Mesothelial cell of epicardium (in vitro differentiated cells): Measurements from ENCODE around the gene RAB44. TPM values are rescaled to one million over a fixed set of nuclear protein-coding genes. Genes with fewer than 3 reads are reported as not detected.
A peak's percentile ranks its signal among the peaks of the same experiment; 100 is the strongest.

ENCODE experiments used
- DNase-seq, 2 experiments: peaks; one replicate each; pipeline ENCODE4 v3.0.0; 2021; ENCODE audit warnings: low spot score in 2 of 2; ENCODE audit not compliant: unreplicated experiment in 2 of 2
- H3K27ac Mint-ChIP-seq: 2 replicates; pipeline ENCODE4 v1.8.0; 2021; ENCODE audit warnings: mixed read lengths
- H3K27me3 Mint-ChIP-seq: 2 replicates; pipeline ENCODE4 v1.8.0; 2021; ENCODE audit warnings: low read depth, mixed read lengths
- H3K36me3 Mint-ChIP-seq: 2 replicates; pipeline ENCODE4 v1.8.0; 2021; ENCODE audit warnings: mixed read lengths
- H3K4me1 Mint-ChIP-seq: 2 replicates; pipeline ENCODE4 v1.8.0; 2021; ENCODE audit warnings: mixed read lengths
- H3K4me3 Mint-ChIP-seq: 2 replicates; pipeline ENCODE4 v1.8.0; 2021; ENCODE audit warnings: mild to moderate bottlenecking, moderate library complexity, mixed read lengths
- H3K9me3 Mint-ChIP-seq: 2 replicates; pipeline ENCODE4 v1.8.0; 2021; ENCODE audit warnings: mixed read lengths
- total RNA-seq: library from RNA; stranded (reverse); gene quantifications from 3 replicates; pipeline ENCODE4 v1.2.1, GENCODE V29; 2021
- TF ChIP-seq, protein P1 (sequence below): fragments of 200-600 bp; sonication (generic); IDR thresholded peaks from one replicate; pipeline ENCODE4 v1.5.0; 2021; ENCODE audit warnings: antibody characterized with exemption; ENCODE audit not compliant: unreplicated experiment

Gene RAB44
- total RNA-seq, 1 donor from 2014 or later, result 0.07 TPM

DNA sequence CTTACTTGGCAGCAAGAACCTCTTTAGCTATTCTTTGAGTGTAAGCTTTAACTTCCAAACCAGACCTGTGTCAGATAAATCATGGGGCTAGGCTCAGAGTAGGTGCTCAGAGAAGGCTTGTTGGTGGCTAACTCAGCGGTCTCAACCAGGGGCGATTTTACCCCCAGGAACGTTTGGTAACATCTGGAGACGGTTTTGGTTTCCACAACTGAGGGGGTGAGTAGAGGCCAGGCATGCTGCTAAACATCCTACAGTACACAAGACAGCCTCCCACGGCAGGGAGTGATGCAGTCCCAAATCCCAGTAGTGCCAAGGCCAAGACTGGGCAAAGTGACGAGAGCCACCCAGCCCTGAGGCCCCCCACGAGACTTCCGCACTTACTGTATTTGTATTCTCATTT is 59.2 kb downstream of the RAB44 start:
- Mint-ChIP-seq H3K4me1 (peaks cover 13% of the 10 kb centered on the region), H3K4me3 (no peak overlapping the region), H3K27ac (no peak overlapping the region), H3K36me3 (no peaks in the 10 kb centered on the region), H3K27me3 (peaks cover 5% of the 10 kb centered on the region), H3K9me3 (no peaks in the 10 kb centered on the region)
- DNase-seq, result no peak
- TF ChIP-seq, protein P1, sequence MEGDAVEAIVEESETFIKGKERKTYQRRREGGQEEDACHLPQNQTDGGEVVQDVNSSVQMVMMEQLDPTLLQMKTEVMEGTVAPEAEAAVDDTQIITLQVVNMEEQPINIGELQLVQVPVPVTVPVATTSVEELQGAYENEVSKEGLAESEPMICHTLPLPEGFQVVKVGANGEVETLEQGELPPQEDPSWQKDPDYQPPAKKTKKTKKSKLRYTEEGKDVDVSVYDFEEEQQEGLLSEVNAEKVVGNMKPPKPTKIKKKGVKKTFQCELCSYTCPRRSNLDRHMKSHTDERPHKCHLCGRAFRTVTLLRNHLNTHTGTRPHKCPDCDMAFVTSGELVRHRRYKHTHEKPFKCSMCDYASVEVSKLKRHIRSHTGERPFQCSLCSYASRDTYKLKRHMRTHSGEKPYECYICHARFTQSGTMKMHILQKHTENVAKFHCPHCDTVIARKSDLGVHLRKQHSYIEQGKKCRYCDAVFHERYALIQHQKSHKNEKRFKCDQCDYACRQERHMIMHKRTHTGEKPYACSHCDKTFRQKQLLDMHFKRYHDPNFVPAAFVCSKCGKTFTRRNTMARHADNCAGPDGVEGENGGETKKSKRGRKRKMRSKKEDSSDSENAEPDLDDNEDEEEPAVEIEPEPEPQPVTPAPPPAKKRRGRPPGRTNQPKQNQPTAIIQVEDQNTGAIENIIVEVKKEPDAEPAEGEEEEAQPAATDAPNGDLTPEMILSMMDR, result no peak

DNA sequence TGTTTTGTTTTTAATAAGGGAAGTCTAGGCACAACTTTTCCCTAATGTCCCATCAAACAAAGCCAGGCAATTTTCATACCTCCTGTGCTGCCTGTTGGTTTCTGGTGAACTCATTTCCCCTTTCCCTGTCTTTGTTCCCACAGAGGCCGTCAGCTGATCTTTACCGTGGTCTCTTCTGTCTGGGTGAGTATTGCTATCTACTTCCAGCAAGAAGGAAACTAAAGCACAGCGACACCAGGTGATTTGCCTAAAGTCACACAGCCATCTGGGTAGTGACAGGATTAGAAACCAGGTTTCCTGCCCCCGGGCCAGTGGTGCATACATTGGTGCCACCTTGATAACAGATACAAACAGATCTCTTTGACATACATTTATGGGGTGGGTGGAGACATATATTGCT is 59.6 kb downstream of the RAB44 start:
- H3K27ac Mint-ChIP-seq, result no peak overlapping the region
- no peak for DNase-seq
- no peaks in the 10 kb centered on the region for H3K36me3 Mint-ChIP-seq
- H3K9me3 Mint-ChIP-seq, result no peaks in the 10 kb centered on the region
- TF ChIP-seq, protein P1, result no peak
- peaks cover 13% of the 10 kb centered on the region for H3K4me1 Mint-ChIP-seq
- no peak overlapping the region for H3K4me3 Mint-ChIP-seq
- H3K27me3 Mint-ChIP-seq, result peaks cover 5% of the 10 kb centered on the region

DNA sequence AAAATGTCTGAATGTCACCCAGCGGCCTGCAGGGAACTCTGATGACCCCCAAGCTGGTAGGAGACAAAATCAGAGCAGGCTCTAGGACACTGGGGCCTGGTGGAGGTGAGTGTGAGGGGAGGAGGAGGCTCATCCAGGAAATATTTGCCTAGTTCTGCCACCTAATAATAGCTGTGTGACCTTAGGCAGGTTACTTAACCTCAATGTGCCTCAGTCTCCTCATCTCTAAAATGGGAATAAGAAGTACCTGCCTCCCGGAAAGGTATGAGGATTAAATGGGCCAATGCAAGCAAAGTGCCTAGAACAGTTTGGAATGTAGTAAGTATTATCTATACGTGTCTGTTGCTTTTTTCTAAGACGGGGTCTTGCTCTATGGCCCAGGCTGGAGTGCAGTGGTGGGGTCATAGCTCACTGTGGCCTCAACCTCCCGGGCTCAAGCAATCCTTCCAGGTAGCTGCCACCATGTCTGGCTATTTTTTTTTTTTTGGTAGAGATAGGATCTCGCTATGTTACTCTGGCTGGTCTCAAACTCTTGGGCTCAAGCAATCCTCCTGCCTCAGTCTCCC is 60.4 kb downstream of the RAB44 start:
- TF ChIP-seq, protein P1, result no peak
- no peak for DNase-seq

DNA sequence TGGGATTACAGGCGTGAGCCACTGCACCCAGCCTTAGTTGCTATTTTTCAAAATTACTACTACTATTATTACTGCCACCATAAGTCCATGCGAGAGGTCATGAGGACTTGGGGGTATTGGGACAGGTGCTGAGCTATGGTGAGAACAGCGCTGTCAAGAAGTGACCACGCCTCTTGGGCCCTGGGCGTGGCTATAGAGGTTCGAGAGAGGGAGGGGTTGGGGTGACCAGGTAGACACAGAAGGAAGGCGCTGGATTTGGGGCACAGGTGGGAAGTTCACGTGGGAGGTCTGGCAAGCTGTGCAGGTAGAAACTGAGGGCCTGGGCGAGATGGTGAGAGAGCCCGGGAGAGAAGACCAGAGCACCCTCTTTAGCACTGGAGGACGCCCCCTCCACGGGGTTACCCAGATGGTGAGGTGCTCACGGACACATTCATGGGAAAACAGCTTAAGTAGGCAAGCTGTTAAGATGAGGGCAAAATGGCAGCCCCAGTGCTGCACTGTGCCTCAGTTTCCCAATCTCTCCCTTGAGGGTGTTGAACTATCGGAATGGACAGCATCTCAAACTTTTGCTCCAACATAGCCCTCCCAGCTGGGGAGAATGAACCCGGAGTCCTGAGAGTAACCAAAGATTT is 61.0 kb downstream of the RAB44 start:
- TF ChIP-seq, protein P1, result no peak
- no peak overlapping the region for H3K4me3 Mint-ChIP-seq
- peaks cover 5% of the 10 kb centered on the region for H3K27me3 Mint-ChIP-seq
- H3K4me1 Mint-ChIP-seq, result peaks cover 11% of the 10 kb centered on the region
- no peak for DNase-seq
- no peaks in the 10 kb centered on the region for H3K36me3 Mint-ChIP-seq
- no peak overlapping the region for H3K27ac Mint-ChIP-seq
- no peaks in the 10 kb centered on the region for H3K9me3 Mint-ChIP-seq

More for the DNA sequence above, 60.4 kb downstream of the RAB44 start:
- Mint-ChIP-seq H3K27ac (no peak overlapping the region), H3K9me3 (no peaks in the 10 kb centered on the region), H3K36me3 (no peaks in the 10 kb centered on the region), H3K4me3 (no peak overlapping the region), H3K27me3 (peaks cover 5% of the 10 kb centered on the region), H3K4me1 (peaks cover 13% of the 10 kb centered on the region)

DNA sequence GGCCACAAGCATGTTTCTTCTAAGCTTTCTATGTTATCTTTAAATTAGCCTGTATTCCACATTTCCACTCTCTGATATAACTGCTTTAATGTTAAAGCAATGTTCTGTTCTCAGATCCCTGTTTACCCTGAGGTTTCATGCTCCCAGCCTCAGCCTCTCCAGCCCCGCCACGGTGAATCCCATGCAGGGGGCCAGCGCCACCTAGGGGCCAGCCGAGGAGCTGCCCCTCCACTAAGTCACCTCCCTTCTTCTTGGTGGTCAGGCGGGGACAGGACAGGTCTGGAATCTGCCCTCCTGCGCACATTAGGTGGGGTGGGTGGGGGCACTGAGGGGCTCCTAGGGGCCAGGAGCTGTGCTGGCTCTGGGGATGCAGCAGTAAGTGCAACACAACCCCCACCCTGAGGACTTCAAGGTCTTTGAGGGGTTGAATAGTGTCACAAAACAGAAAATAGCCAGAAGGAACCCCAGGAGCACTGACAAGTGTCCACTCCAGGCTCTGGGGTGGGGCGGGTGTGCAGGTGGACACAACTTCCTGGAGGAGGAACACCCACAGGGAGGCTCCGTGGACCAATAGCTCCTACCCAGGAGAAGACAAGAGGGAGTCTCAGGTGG is 61.6 kb downstream of the RAB44 start:
- no peaks in the 10 kb centered on the region for H3K36me3 Mint-ChIP-seq
- DNase-seq, result peak; percentile 78 to 95
- TF ChIP-seq, protein P1, result peak; percentile 98
- no peaks in the 10 kb centered on the region for H3K9me3 Mint-ChIP-seq
- H3K4me1 Mint-ChIP-seq, result peaks cover 6% of the 10 kb centered on the region
- H3K4me3 Mint-ChIP-seq, result no peak overlapping the region
- no peak overlapping the region for H3K27ac Mint-ChIP-seq
- H3K27me3 Mint-ChIP-seq, result peaks cover 5% of the 10 kb centered on the region
